Glutamatergic neuron (in vitro differentiated cells): ENCODE measurements around the gene CDH2. TPM values are rescaled to one million over a fixed set of nuclear protein-coding genes. Genes with fewer than 3 reads are reported as not detected.

Experiments used
- DNase-seq: peaks from one replicate; pipeline ENCODE4 v3.0.0; 2022
- H3K27ac Mint-ChIP-seq: one replicate; pipeline ENCODE4 v1.8.0; 2020; ENCODE audit warnings: mild to moderate bottlenecking, mixed read lengths, inconsistent platforms; ENCODE audit not compliant: unreplicated experiment
- H3K27me3 Mint-ChIP-seq: one replicate; pipeline ENCODE4 v1.8.0; 2020; ENCODE audit warnings: mild to moderate bottlenecking, moderate library complexity, mixed read lengths, inconsistent platforms; ENCODE audit not compliant: unreplicated experiment
- H3K36me3 Mint-ChIP-seq: one replicate; pipeline ENCODE4 v1.8.0; 2020; ENCODE audit warnings: mild to moderate bottlenecking, mixed read lengths, inconsistent platforms; ENCODE audit not compliant: unreplicated experiment
- H3K4me1 Mint-ChIP-seq: one replicate; pipeline ENCODE4 v1.8.0; 2020; ENCODE audit warnings: mild to moderate bottlenecking, low read depth, mixed read lengths, inconsistent platforms; ENCODE audit not compliant: unreplicated experiment
- H3K4me3 Mint-ChIP-seq: one replicate; pipeline ENCODE4 v1.8.0; 2020; ENCODE audit warnings: mild to moderate bottlenecking, mixed read lengths, inconsistent platforms; ENCODE audit not compliant: unreplicated experiment
- H3K9me3 Mint-ChIP-seq: one replicate; pipeline ENCODE4 v1.8.0; 2020; ENCODE audit warnings: mild to moderate bottlenecking, moderate library complexity, mixed read lengths, inconsistent platforms; ENCODE audit not compliant: unreplicated experiment
- CTCF ChIP-seq: fragments of 200-600 bp; sonication (generic); IDR thresholded peaks from one replicate; pipeline ENCODE4 v1.5.0; 2021; ENCODE audit not compliant: partially characterized antibody, unreplicated experiment
- total RNA-seq: library from RNA; stranded (reverse); fragmentation: NEBNext Ultra II Directional; extraction: Animal tissue kit (Norgen Biotek cat#: 25700); gene quantifications from one replicate; pipeline ENCODE4 v1.2.1, GENCODE V29; 2021; ENCODE audit not compliant: unreplicated experiment

CDH2 gene
- total RNA-seq, 1 donor from 2014 or later = 224 TPM

DNA sequence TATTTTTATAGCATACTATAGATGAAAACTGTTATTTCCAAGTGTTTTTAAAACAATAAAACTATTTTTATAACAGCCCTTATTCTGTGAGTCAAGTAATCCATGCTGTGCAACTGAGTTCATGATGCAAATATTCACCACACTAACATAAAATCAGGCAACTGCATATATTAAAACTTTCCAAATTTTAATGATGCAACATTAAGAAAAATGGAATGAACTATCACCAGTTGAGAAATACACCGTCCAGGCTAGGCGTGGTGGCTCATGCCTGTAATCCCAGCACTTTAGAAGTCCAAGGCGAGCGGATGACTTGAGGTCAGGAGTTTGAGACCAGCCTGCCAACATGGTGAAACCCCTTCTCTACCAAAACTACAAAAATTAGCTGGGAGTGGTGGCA lies 114.5 kb downstream of the CDH2 start:
- H3K27ac Mint-ChIP-seq = no peak overlapping the region
- H3K36me3 Mint-ChIP-seq = no peaks in the 10 kb centered on the region
- peaks cover 4% of the 10 kb centered on the region for H3K27me3 Mint-ChIP-seq
- DNase-seq = no peak
- H3K9me3 Mint-ChIP-seq = peaks cover 7% of the 10 kb centered on the region
- H3K4me3 Mint-ChIP-seq = no peak overlapping the region
- peaks cover 6% of the 10 kb centered on the region for H3K4me1 Mint-ChIP-seq
- no peak for TF ChIP-seq CTCF

DNA sequence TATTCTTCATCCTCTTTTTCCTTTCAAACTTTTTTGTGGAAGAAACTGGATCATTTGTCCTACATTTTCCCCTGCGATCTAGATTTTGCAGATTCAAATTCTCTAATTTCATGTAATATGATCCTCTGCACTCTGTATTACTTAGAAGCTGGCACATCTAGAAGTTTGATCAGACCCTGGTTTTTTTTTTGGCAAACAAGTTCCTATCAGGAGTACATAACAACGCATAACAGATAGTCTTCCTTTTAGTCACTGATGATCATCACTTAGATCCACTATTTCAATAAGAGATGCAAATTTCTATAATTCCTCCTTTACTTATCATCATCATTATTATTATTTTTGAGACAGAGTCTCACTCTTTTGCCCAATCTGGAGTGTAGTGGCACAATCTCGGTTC lies 117.1 kb downstream of the CDH2 start:
- no peak for DNase-seq
- Mint-ChIP-seq H3K4me1 (peaks cover 6% of the 10 kb centered on the region), H3K27me3 (peaks cover 4% of the 10 kb centered on the region), H3K9me3 (peaks cover 5% of the 10 kb centered on the region), H3K4me3 (no peak overlapping the region), H3K36me3 (peaks cover 3% of the 10 kb centered on the region), H3K27ac (no peak overlapping the region)
- TF ChIP-seq CTCF = no peak

- peaks cover 2% of the 10 kb centered on the region for H3K9me3 Mint-ChIP-seq
- H3K4me1 Mint-ChIP-seq = peaks cover 23% of the 10 kb centered on the region
- H3K27me3 Mint-ChIP-seq = peaks cover 5% of the 10 kb centered on the region
- DNase-seq = peak; percentile 50
- H3K36me3 Mint-ChIP-seq = peaks cover 3% of the 10 kb centered on the region
- peak overlapping the region; percentile 38 for H3K4me3 Mint-ChIP-seq
- TF ChIP-seq CTCF = no peak
- no peak overlapping the region for H3K27ac Mint-ChIP-seq
Observed at GRCh38 chr18:28050545-28050944, 126.4 kb downstream of the CDH2 start.

DNA sequence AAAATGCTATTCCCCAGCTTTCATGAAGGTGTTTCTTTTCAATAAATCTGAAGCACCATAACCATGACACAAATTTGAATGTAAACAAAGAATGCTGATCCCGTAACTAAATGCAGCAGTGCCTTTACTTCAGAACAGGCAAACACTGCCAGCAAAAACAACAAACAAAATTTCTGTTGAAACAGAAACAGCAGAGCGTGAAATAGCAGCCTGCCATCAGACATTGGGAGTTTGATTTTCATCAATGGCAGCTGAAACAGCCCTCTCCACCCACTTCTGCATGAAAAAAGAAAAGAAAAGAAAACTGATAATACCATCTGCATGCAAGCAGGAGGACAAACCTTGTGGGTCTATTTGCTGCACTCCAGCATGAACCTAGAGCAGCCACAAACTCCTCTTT lies 128.3 kb downstream of the CDH2 start:
- Mint-ChIP-seq H3K27ac (no peak overlapping the region), H3K36me3 (no peaks in the 10 kb centered on the region), H3K27me3 (peaks cover 3% of the 10 kb centered on the region), H3K4me3 (no peak overlapping the region), H3K9me3 (peaks cover 2% of the 10 kb centered on the region), H3K4me1 (peaks cover 29% of the 10 kb centered on the region)
- no peak for TF ChIP-seq CTCF
- no peak for DNase-seq

DNA sequence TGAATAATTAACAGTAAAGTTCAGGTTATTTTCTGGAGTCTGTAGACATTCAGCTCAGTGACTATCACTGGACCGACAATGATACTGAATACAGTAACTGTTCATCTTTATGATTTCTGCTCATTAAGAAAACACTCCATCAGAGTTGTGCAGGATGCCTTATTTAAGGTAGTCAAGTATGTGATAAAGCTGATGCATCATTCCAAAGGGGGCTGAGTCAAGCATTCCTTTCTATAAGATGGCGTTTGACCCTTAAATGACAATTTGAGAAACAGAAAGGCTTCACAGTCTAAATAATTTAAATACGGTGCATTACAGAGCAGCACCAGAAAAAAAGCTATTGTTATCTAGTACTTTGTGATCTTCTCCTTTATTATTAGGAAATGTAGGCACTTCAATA lies 131.1 kb downstream of the CDH2 start:
- DNase-seq = no peak
- no peak overlapping the region for H3K4me3 Mint-ChIP-seq
- peaks cover 24% of the 10 kb centered on the region for H3K4me1 Mint-ChIP-seq
- H3K27me3 Mint-ChIP-seq = peaks cover 3% of the 10 kb centered on the region
- H3K9me3 Mint-ChIP-seq = no peaks in the 10 kb centered on the region
- H3K27ac Mint-ChIP-seq = no peak overlapping the region
- no peak for TF ChIP-seq CTCF
- no peaks in the 10 kb centered on the region for H3K36me3 Mint-ChIP-seq
